Gastrocnemius medialis (tissue), 4 donors: Measurements from ENCODE around the gene HIP1. TPM values are rescaled to one million over a fixed set of nuclear protein-coding genes. Genes with fewer than 3 reads are reported as not detected.
"Not testable (repeated sequence)": the region's sequence is repeated elsewhere in the genome, so short reads cannot be mapped to it uniquely, and the experiment has no call there.

Experiments
- ATAC-seq, 2 donors: fragments of 150-250 bp; one replicate each; pipeline ENCODE4 v1.9.1; 2016
- DNase-seq, 2 donors: peaks; one replicate each; pipeline ENCODE4 v3.0.0-alpha.2; 2019
- H3K27ac ChIP-seq, 4 donors: fragments of 200-600 bp; sonication (generic); 1 replicate in 1 of 4; 2 replicates in 3 of 4; pipeline ENCODE4 v1.5.1; 2016 to 2018; ENCODE audit warnings: mild to moderate bottlenecking in 2 of 4, moderate library complexity in 1 of 4
- H3K27me3 ChIP-seq, 3 donors: fragments of 200-600 bp; sonication (generic) in 2 of 3; 1 replicate in 1 of 3; 2 replicates in 2 of 3; pipeline versions ENCODE4 v1.5.1 to v1.6.0; 2016 to 2019; ENCODE audit warnings: mild to moderate bottlenecking in 1 of 3, moderate library complexity in 1 of 3
- H3K36me3 ChIP-seq, 2 donors: fragments of 200-600 bp; sonication (generic) in 1 of 2; one replicate each; pipeline ENCODE4 v1.5.1; 2017 to 2018
- H3K4me1 ChIP-seq, 2 donors: fragments of 200-600 bp; sonication (generic) in 1 of 2; one replicate each; pipeline ENCODE4 v1.5.1; 2016 to 2017; ENCODE audit warnings: mild to moderate bottlenecking in 2 of 2
- H3K4me3 ChIP-seq, 4 donors: fragments of 200-600 bp; sonication (generic) in 3 of 4; 1 replicate in 1 of 4; 2 replicates in 3 of 4; pipeline ENCODE4 v1.5.1; 2016 to 2019; ENCODE audit warnings: mild to moderate bottlenecking in 2 of 4
- H3K9me3 ChIP-seq, 3 donors: fragments of 200-600 bp; sonication (generic) in 2 of 3; 1 replicate in 1 of 3; 2 replicates in 2 of 3; pipeline ENCODE4 v1.5.1; 2016 to 2019
- POLR2A ChIP-seq, 2 donors: fragments of 450-650 bp; IDR thresholded peaks; one replicate each; pipeline ENCODE4 v1.6.1; 2017; ENCODE audit warnings: antibody characterized with exemption in 2 of 2, mild to moderate bottlenecking in 2 of 2, moderate library complexity in 2 of 2
- in situ Hi-C, 4 donors: fragments of 200-750 bp; cut with MboI; loops; one replicate each; pipeline versions ENCODE4 v1.15.0 to v1.8.0; 2017; ENCODE audit warnings: low sequenced_read_pairs in 4 of 4
- intact Hi-C: fragments of 100-400 bp; cut with DNase I; formaldehyde crosslinking; loops from one replicate; pipeline ENCODE4 v1.15.1; 2023; ENCODE audit warnings: low total_unique reads
- total RNA-seq, 4 donors: library from RNA; depleted of rRNA; stranded (reverse); fragments of >200 nt; gene quantifications; one replicate each; pipeline versions ENCODE4 v1.1.0 to v1.2.3, GENCODE V29; 2016
- TF ChIP-seq, protein P1 (sequence below), 5 experiments: fragments of 450-650 bp in 3 of 5; fragments of 200-600 bp in 2 of 5; sonication (generic) in 2 of 5; IDR thresholded peaks in 4 of 5; conservative IDR thresholded peaks in 1 of 5; 1 replicate in 4 of 5; 2 replicates in 1 of 5; pipeline ENCODE4 v1.5.1; 2016 to 2019; ENCODE audit warnings: antibody characterized with exemption in 5 of 5, mild to moderate bottlenecking in 3 of 5, moderate library complexity in 3 of 5

HIP1 gene
- total RNA-seq, 4 donors from 2014 or later: 5.8 to 11.1 (median 7.9) TPM

GRCh38 chr7:75732764-75733630 lies 5.7 kb downstream of the HIP1 start:
- Histone ChIP-seq H3K27me3 (no peaks in the 10 kb centered on the region), H3K4me1 (peaks cover 2 to 9% of the 10 kb centered on the region in 2 donors), H3K27ac (peak overlapping the region; percentile 4 to 28 (median 14)), H3K4me3 (no peak overlapping the region), H3K9me3 (no peaks in the 10 kb centered on the region), H3K36me3 (no peaks in the 10 kb centered on the region)
- in situ Hi-C loops (loop anchor here (25.0 kb wide), 3 partner anchors 96 to 304 kb away; partner anchors contain the start of genes MDH2 (in 3 of the 4) and STYXL1 (in 3 of the 4)), intact Hi-C loops (no loop called here)
- TF ChIP-seq, protein P1, sequence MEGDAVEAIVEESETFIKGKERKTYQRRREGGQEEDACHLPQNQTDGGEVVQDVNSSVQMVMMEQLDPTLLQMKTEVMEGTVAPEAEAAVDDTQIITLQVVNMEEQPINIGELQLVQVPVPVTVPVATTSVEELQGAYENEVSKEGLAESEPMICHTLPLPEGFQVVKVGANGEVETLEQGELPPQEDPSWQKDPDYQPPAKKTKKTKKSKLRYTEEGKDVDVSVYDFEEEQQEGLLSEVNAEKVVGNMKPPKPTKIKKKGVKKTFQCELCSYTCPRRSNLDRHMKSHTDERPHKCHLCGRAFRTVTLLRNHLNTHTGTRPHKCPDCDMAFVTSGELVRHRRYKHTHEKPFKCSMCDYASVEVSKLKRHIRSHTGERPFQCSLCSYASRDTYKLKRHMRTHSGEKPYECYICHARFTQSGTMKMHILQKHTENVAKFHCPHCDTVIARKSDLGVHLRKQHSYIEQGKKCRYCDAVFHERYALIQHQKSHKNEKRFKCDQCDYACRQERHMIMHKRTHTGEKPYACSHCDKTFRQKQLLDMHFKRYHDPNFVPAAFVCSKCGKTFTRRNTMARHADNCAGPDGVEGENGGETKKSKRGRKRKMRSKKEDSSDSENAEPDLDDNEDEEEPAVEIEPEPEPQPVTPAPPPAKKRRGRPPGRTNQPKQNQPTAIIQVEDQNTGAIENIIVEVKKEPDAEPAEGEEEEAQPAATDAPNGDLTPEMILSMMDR (IDR thresholded peaks at IDR 0.05 in 4 of 5, conservative IDR thresholded peaks at IDR 0.05 in 1 of 5): no peak
- no peak for TF ChIP-seq POLR2A (IDR thresholded peaks at IDR 0.05)
- peak in 1 of 2 donors; percentile 30 for DNase-seq
- peak in 1 of 2 donors; percentile 33 for ATAC-seq

- intact Hi-C loops: no loop called here
- ATAC-seq: no peak
Observed at GRCh38 chr7:75732016-75732521, 6.7 kb downstream of the HIP1 start.

GRCh38 chr7:75729851-75730274 lies 8.9 kb downstream of the HIP1 start:
- no peak for ATAC-seq
- Histone ChIP-seq H3K9me3 (no peaks in the 10 kb centered on the region), H3K36me3 (no peaks in the 10 kb centered on the region), H3K4me1 (peaks cover 0 to 8% of the 10 kb centered on the region in 2 donors), H3K27me3 (no peaks in the 10 kb centered on the region), H3K4me3 (no peak overlapping the region), H3K27ac (no peak overlapping the region)
- DNase-seq: no peak
- intact Hi-C loops (no loop called here), in situ Hi-C loops (loop anchor here (25.0 kb wide), 3 partner anchors 93 to 307 kb away; partner anchors contain the start of genes MDH2 (in 3 of the 4) and STYXL1 (in 3 of the 4))
- TF ChIP-seq, protein P1 (IDR thresholded peaks at IDR 0.05 in 4 of 5, conservative IDR thresholded peaks at IDR 0.05 in 1 of 5): no peak
- TF ChIP-seq POLR2A (IDR thresholded peaks at IDR 0.05): no peak

More at GRCh38 chr7:75732016-75732521, 6.7 kb downstream of the HIP1 start:
- Histone ChIP-seq H3K4me1 (peaks cover 0 to 8% of the 10 kb centered on the region in 2 donors), H3K27me3 (no peaks in the 10 kb centered on the region), H3K27ac (peak overlapping the region in 1 of 4 donors; percentile 4), H3K9me3 (no peaks in the 10 kb centered on the region), H3K36me3 (no peaks in the 10 kb centered on the region), H3K4me3 (no peak overlapping the region)
- no peak for DNase-seq
- in situ Hi-C loops: loop anchor here (25.0 kb wide), 3 partner anchors 95 to 305 kb away; partner anchors contain the start of genes MDH2 (in 3 of the 4) and STYXL1 (in 3 of the 4)
- TF ChIP-seq POLR2A (IDR thresholded peaks at IDR 0.05): no peak
- TF ChIP-seq, protein P1 (IDR thresholded peaks at IDR 0.05 in 4 of 5, conservative IDR thresholded peaks at IDR 0.05 in 1 of 5): no peak

- H3K4me1 ChIP-seq: peaks cover 0 to 8% of the 10 kb centered on the region in 2 donors
- H3K9me3 ChIP-seq: no peaks in the 10 kb centered on the region
- peak overlapping the region in 3 of 4 donors; percentile 5 to 18 (median 14) for H3K27ac ChIP-seq
- H3K4me3 ChIP-seq: no peak overlapping the region
- intact Hi-C loops (no loop called here), in situ Hi-C loops (loop anchor here (25.0 kb wide), 3 partner anchors 91 to 309 kb away; partner anchors contain the start of genes MDH2 (in 3 of the 4) and STYXL1 (in 3 of the 4))
- no peak for DNase-seq
- TF ChIP-seq POLR2A (IDR thresholded peaks at IDR 0.05): no peak
- TF ChIP-seq, protein P1 (IDR thresholded peaks at IDR 0.05 in 4 of 5, conservative IDR thresholded peaks at IDR 0.05 in 1 of 5): no peak
- H3K36me3 ChIP-seq: no peaks in the 10 kb centered on the region
- no peaks in the 10 kb centered on the region for H3K27me3 ChIP-seq
- no peak for ATAC-seq
Observed at GRCh38 chr7:75727881-75728593, 10.7 kb downstream of the HIP1 start.

GRCh38 chr7:75727351-75727750 lies 11.4 kb downstream of the HIP1 start:
- not testable (repeated sequence) for H3K27ac ChIP-seq, DNase-seq
- in situ Hi-C loops: loop anchor here (25.0 kb wide), 3 partner anchors 90 to 310 kb away; partner anchors contain the start of genes MDH2 (in 3 of the 4) and STYXL1 (in 3 of the 4)

More at GRCh38 chr7:75727351-75727750, 11.4 kb downstream of the HIP1 start:
- H3K9me3 ChIP-seq, H3K36me3 ChIP-seq, H3K4me1 ChIP-seq, H3K4me3 ChIP-seq, H3K27me3 ChIP-seq, ATAC-seq, intact Hi-C loops: not testable (repeated sequence)
